Neutrophil (primary cell): ENCODE data around the gene OBSCN.
"Not testable (repeated sequence)": the region's sequence is repeated elsewhere in the genome, so short reads cannot be mapped to it uniquely, and the experiment has no call there.

Experiments
- H3K27ac ChIP-seq: fragments of 200-600 bp; sonication (generic); 2 replicates; pipeline ENCODE4 v1.5.1; 2016; ENCODE audit warnings: mild to moderate bottlenecking, moderate library complexity
- H3K27me3 ChIP-seq: fragments of 200-600 bp; sonication (generic); 2 replicates; pipeline ENCODE4 v1.6.0; 2016; ENCODE audit warnings: mild to moderate bottlenecking
- H3K36me3 ChIP-seq: fragments of 200-600 bp; sonication (generic); 2 replicates; pipeline ENCODE4 v1.5.1; 2017
- H3K4me1 ChIP-seq, 2 experiments: fragments of 200-600 bp in 1 of 2; sonication (generic) in 1 of 2; 1 replicate in 1 of 2; 2 replicates in 1 of 2; pipeline versions ENCODE4 v1.5.1 to v1.6.1; 2013 to 2016; ENCODE audit warnings: low read depth in 1 of 2, low read length in 1 of 2, mild to moderate bottlenecking in 1 of 2, moderate library complexity in 1 of 2; ENCODE audit not compliant: control insufficient read depth in 1 of 2, insufficient read depth in 1 of 2
- H3K4me3 ChIP-seq, 2 experiments: fragments of 200-600 bp in 1 of 2; sonication (generic) in 1 of 2; 1 replicate in 1 of 2; 2 replicates in 1 of 2; pipeline ENCODE4 v1.5.1; 2013 to 2016; ENCODE audit warnings: low read depth in 1 of 2, low read length in 1 of 2, mild to moderate bottlenecking in 1 of 2, moderate library complexity in 1 of 2
- H3K9me3 ChIP-seq: fragments of 200-600 bp; sonication (generic); 2 replicates; pipeline ENCODE4 v1.5.1; 2016
- CTCF ChIP-seq: fragments of 200-600 bp; sonication (generic); IDR thresholded peaks from 2 replicates; pipeline ENCODE4 v1.5.1; 2016; ENCODE audit warnings: antibody characterized with exemption

The OBSCN gene

GRCh38 chr1:228181645-228182034 lies 26.2 kb upstream of the OBSCN start:
- H3K4me3 ChIP-seq = no peak overlapping the region
- no peaks in the 10 kb centered on the region for H3K27me3 ChIP-seq
- TF ChIP-seq CTCF = no peak
- no peaks in the 10 kb centered on the region for H3K36me3 ChIP-seq
- no peaks in the 10 kb centered on the region for H3K4me1 ChIP-seq
- no peak overlapping the region for H3K27ac ChIP-seq
- no peaks in the 10 kb centered on the region for H3K9me3 ChIP-seq

- no peaks in the 10 kb centered on the region for H3K4me1 ChIP-seq
- H3K9me3 ChIP-seq = no peaks in the 10 kb centered on the region
- H3K4me3 ChIP-seq = no peak overlapping the region
- no peaks in the 10 kb centered on the region for H3K36me3 ChIP-seq
- no peak overlapping the region for H3K27ac ChIP-seq
- H3K27me3 ChIP-seq = no peaks in the 10 kb centered on the region
- TF ChIP-seq CTCF = no peak
These were observed 25.4 kb upstream of the OBSCN start for GRCh38 chr1:228182296-228183030.

GRCh38 chr1:228184152-228184551 lies 23.7 kb upstream of the OBSCN start:
- Histone ChIP-seq H3K27me3 (no peaks in the 10 kb centered on the region), H3K36me3 (no peaks in the 10 kb centered on the region)
- no peak for TF ChIP-seq CTCF

GRCh38 chr1:228185641-228185965 lies 22.2 kb upstream of the OBSCN start:
- no peaks in the 10 kb centered on the region for H3K36me3 ChIP-seq
- TF ChIP-seq CTCF = no peak
- no peaks in the 10 kb centered on the region for H3K27me3 ChIP-seq
- no peak overlapping the region for H3K4me3 ChIP-seq
- no peaks in the 10 kb centered on the region for H3K4me1 ChIP-seq
- no peaks in the 10 kb centered on the region for H3K9me3 ChIP-seq
- H3K27ac ChIP-seq = no peak overlapping the region

More at GRCh38 chr1:228184152-228184551, 23.7 kb upstream of the OBSCN start:
- no peaks in the 10 kb centered on the region for H3K9me3 ChIP-seq
- no peak overlapping the region for H3K4me3 ChIP-seq
- no peaks in the 10 kb centered on the region for H3K4me1 ChIP-seq
- no peak overlapping the region for H3K27ac ChIP-seq

GRCh38 chr1:228188249-228188648 lies 19.6 kb upstream of the OBSCN start:
- not testable (repeated sequence) for H3K36me3 ChIP-seq, H3K27me3 ChIP-seq, H3K9me3 ChIP-seq, H3K27ac ChIP-seq, H3K4me3 ChIP-seq, H3K4me1 ChIP-seq

GRCh38 chr1:228190182-228190581 lies 17.7 kb upstream of the OBSCN start:
- no peaks in the 10 kb centered on the region for H3K4me1 ChIP-seq
- no peak for TF ChIP-seq CTCF
- no peaks in the 10 kb centered on the region for H3K27me3 ChIP-seq
- H3K36me3 ChIP-seq = no peaks in the 10 kb centered on the region
- no peak overlapping the region for H3K27ac ChIP-seq
- no peak overlapping the region for H3K4me3 ChIP-seq
- H3K9me3 ChIP-seq = no peaks in the 10 kb centered on the region
